ENCODE data around the gene LZTR1. TPM values are rescaled to one million over a fixed set of nuclear protein-coding genes. Genes with fewer than 3 reads are reported as not detected.

LZTR1 gene
- total RNA-seq, 4 donors from 2014 or later, result 18.2 to 73.7 (median 56.1) TPM

- TF ChIP-seq POLR2A (IDR thresholded peaks at IDR 0.05), result no peak
- TF ChIP-seq CTCF (IDR thresholded peaks at IDR 0.05), result no peak
- intact Hi-C loops (cut with DNase I; ENCODE audit: low total_unique reads), result no loop called here
- Histone ChIP-seq H3K4me1 (no peaks in the 10 kb centered on the region), H3K27ac (no peak overlapping the region), H3K27me3 (no peaks in the 10 kb centered on the region), H3K4me3 (no peak overlapping the region), H3K9me3 (no peaks in the 10 kb centered on the region), H3K36me3 (no peaks in the 10 kb centered on the region)
- DNase-seq, result no peak
These were observed 44.0 kb downstream of the LZTR1 start for GRCh38 chr22:21025763-21026755.

GRCh38 chr22:21026783-21027692 lies 44.9 kb downstream of the LZTR1 start:
- Histone ChIP-seq H3K27me3 (no peaks in the 10 kb centered on the region), H3K27ac (no peak overlapping the region), H3K9me3 (no peaks in the 10 kb centered on the region), H3K4me3 (no peak overlapping the region), H3K4me1 (peaks cover 0 to 1% of the 10 kb centered on the region in 2 donors), H3K36me3 (no peaks in the 10 kb centered on the region)
- intact Hi-C loops (cut with DNase I; ENCODE audit: low total_unique reads), result no loop called here
- TF ChIP-seq CTCF (IDR thresholded peaks at IDR 0.05), result no peak
- TF ChIP-seq POLR2A (IDR thresholded peaks at IDR 0.05), result no peak
- DNase-seq, result peak in 1 of 2 donors; percentile 37

- Histone ChIP-seq H3K9me3 (no peaks in the 10 kb centered on the region), H3K36me3 (no peaks in the 10 kb centered on the region), H3K27me3 (no peaks in the 10 kb centered on the region), H3K27ac (no peak overlapping the region), H3K4me3 (no peak overlapping the region), H3K4me1 (peaks cover 0 to 7% of the 10 kb centered on the region in 2 donors)
- TF ChIP-seq POLR2A (IDR thresholded peaks at IDR 0.05), result no peak
- no peak for TF ChIP-seq CTCF (IDR thresholded peaks at IDR 0.05)
- intact Hi-C loops (cut with DNase I; ENCODE audit: low total_unique reads), result no loop called here
- no peak for DNase-seq
These were observed 46.5 kb downstream of the LZTR1 start for GRCh38 chr22:21028277-21029251.

- Histone ChIP-seq H3K27me3 (no peaks in the 10 kb centered on the region), H3K4me3 (no peak overlapping the region), H3K27ac (no peak overlapping the region), H3K9me3 (no peaks in the 10 kb centered on the region), H3K36me3 (no peaks in the 10 kb centered on the region), H3K4me1 (peaks cover 0 to 7% of the 10 kb centered on the region in 2 donors)
- TF ChIP-seq POLR2A (IDR thresholded peaks at IDR 0.05) (no peak), CTCF (IDR thresholded peaks at IDR 0.05) (no peak)
- intact Hi-C loops (cut with DNase I; ENCODE audit: low total_unique reads), result no loop called here
- DNase-seq, result no peak
These were observed 47.5 kb downstream of the LZTR1 start for GRCh38 chr22:21029486-21030025.

Measured in uterus (tissue), 4 donors.